ENCODE measurements around the gene ACE. TPM values are rescaled to one million over a fixed set of nuclear protein-coding genes. Genes with fewer than 3 reads are reported as not detected.

ACE gene
- total and polyA plus RNA-seq, 8 donors = 3.1 to 18.3 (median 6.4) TPM

DNA sequence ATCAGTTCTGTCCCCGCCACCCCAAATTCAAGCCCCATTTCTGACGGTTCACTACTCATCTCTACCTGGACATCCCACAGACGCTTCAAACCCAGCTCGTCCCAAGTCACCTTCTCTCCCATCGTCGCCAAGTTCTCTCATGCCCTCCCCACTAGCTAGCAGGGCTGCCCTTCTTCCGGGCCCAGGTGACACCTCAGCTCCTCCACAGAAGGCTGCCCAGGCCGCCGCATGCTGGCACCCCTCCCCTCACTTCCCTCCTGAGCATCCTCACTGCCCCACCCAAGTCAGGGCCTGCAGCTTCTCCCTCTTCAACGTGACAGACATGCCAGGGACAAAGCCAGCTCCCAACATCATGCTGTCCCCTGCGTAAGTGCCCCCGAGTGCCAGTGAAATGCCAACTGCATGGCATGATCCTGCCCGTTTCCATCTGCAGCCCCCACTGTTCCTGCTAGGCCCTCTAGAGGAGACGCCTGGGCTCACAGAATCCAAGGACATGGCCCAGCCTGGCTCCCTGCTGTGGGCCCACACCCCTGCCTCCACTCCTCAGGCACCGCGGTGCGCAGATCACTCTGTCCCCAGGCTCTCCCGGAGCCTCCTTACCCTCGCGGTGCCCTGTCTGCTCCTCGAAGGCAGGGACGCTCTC, 36.6 kb upstream of the ACE start:
- peak in 2 of 6 donors; percentile 46 to 56 for DNase-seq
- Histone ChIP-seq H3K9me3 (no peaks in the 10 kb centered on the region), H3K4me3 (no peak overlapping the region), H3K4me1 (peaks cover 15 to 34% (median 32%) of the 10 kb centered on the region in 3 donors), H3K36me3 (no peaks in the 10 kb centered on the region), H3K27me3 (no peaks in the 10 kb centered on the region), H3K27ac (peak overlapping the region in 1 of 4 donors; percentile 57)
- intact Hi-C loops (cut with DNase I) = no loop called here
- TF ChIP-seq, protein P1, sequence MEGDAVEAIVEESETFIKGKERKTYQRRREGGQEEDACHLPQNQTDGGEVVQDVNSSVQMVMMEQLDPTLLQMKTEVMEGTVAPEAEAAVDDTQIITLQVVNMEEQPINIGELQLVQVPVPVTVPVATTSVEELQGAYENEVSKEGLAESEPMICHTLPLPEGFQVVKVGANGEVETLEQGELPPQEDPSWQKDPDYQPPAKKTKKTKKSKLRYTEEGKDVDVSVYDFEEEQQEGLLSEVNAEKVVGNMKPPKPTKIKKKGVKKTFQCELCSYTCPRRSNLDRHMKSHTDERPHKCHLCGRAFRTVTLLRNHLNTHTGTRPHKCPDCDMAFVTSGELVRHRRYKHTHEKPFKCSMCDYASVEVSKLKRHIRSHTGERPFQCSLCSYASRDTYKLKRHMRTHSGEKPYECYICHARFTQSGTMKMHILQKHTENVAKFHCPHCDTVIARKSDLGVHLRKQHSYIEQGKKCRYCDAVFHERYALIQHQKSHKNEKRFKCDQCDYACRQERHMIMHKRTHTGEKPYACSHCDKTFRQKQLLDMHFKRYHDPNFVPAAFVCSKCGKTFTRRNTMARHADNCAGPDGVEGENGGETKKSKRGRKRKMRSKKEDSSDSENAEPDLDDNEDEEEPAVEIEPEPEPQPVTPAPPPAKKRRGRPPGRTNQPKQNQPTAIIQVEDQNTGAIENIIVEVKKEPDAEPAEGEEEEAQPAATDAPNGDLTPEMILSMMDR (IDR thresholded peaks at IDR 0.05) = no peak
- WGBS, 2 donors = 67 to 68% methylated on average over 22 of the region's 22 CpGs
- ATAC-seq = no peak
- no peak for FAIRE-seq

- H3K27me3 ChIP-seq = no peaks in the 10 kb centered on the region
- H3K36me3 ChIP-seq = no peaks in the 10 kb centered on the region
- TF ChIP-seq, protein P1 (IDR thresholded peaks at IDR 0.05) = no peak
- FAIRE-seq (no peak), ATAC-seq (no peak), DNase-seq (peak in 2 of 6 donors; percentile 31 to 43)
- H3K27ac ChIP-seq = no peak overlapping the region
- no peak overlapping the region for H3K4me3 ChIP-seq
- 80 to 86% methylated on average over 16 of the region's 16 CpGs for WGBS, 2 donors
- peaks cover 9 to 28% (median 26%) of the 10 kb centered on the region in 3 donors for H3K4me1 ChIP-seq
- intact Hi-C loops (cut with DNase I) = no loop called here
- H3K9me3 ChIP-seq = no peaks in the 10 kb centered on the region
These were observed 36.0 kb upstream of the ACE start for GRCh38 chr17:63440770-63441335.

GRCh38 chr17:63441654-63442053, 35.2 kb upstream of the ACE start:
- TF ChIP-seq, protein P1 (IDR thresholded peaks at IDR 0.05) = no peak
- Histone ChIP-seq H3K4me3 (no peak overlapping the region), H3K9me3 (no peaks in the 10 kb centered on the region), H3K36me3 (no peaks in the 10 kb centered on the region), H3K4me1 (peaks cover 5 to 23% (median 22%) of the 10 kb centered on the region in 3 donors), H3K27ac (no peak overlapping the region), H3K27me3 (no peaks in the 10 kb centered on the region)
- 69% methylated on average over 13 of the region's 13 CpGs for WGBS, 2 donors
- ATAC-seq (no peak), FAIRE-seq (no peak), DNase-seq (no peak)
- intact Hi-C loops (cut with DNase I) = no loop called here

DNA sequence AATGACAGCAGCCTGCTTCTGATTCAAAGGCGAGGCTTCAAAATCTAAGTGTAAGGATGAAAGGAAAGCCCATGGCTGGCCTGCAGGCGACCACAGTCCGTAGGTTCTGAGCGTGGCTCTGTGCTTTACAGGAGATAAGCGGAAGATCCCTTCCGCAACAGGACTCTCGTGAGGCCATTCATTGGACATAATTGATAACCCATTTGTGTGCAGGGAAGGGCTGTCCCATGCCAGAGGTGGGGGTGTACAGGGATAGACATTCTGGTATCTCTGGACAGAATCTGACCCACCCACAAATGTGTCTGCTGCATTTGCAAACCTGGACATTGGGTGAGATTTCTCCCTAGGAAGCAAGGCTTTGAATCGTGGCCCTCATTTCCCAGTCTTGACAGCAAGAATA, 34.8 kb upstream of the ACE start:
- no peak overlapping the region for H3K4me3 ChIP-seq
- no peaks in the 10 kb centered on the region for H3K9me3 ChIP-seq
- intact Hi-C loops (cut with DNase I) = no loop called here
- no peak for ATAC-seq
- peaks cover 5 to 21% (median 18%) of the 10 kb centered on the region in 3 donors for H3K4me1 ChIP-seq
- H3K27me3 ChIP-seq = no peaks in the 10 kb centered on the region
- no peak for FAIRE-seq
- no peak overlapping the region for H3K27ac ChIP-seq
- TF ChIP-seq, protein P1 (IDR thresholded peaks at IDR 0.05) = no peak
- WGBS, 2 donors = 66 to 74% methylated on average over 8 of the region's 8 CpGs
- no peak for DNase-seq
- no peaks in the 10 kb centered on the region for H3K36me3 ChIP-seq

- intact Hi-C loops (cut with DNase I) = no loop called here
- Histone ChIP-seq H3K9me3 (no peaks in the 10 kb centered on the region), H3K27ac (no peak overlapping the region), H3K27me3 (no peaks in the 10 kb centered on the region), H3K4me3 (no peak overlapping the region), H3K36me3 (no peaks in the 10 kb centered on the region), H3K4me1 (peaks cover 11 to 20% (median 18%) of the 10 kb centered on the region in 3 donors)
- ATAC-seq (no peak), FAIRE-seq (no peak), DNase-seq (no peak)
- TF ChIP-seq, protein P1 (IDR thresholded peaks at IDR 0.05) = no peak
- WGBS, 2 donors = 49 to 54% methylated on average over 11 of the region's 11 CpGs
These were observed 34.3 kb upstream of the ACE start for GRCh38 chr17:63442549-63443035.
